ENCODE results near the gene GPR146.
"Not testable (repeated sequence)": the region's sequence is repeated elsewhere in the genome, so short reads cannot be mapped to it uniquely, and the experiment has no call there.

The GPR146 gene

GRCh38 chr7:1044189-1045068 is at the start of gene GPR146:
Gene GPR146, plus strand, starts transcription at chr7:1044546. Its CDS starts 12,970 bp downstream, at chr7:1057516.
- peak; percentile 98 for DNase-seq

- DNase-seq: no peak
Observed at GRCh38 chr7:994592-995308, 49.6 kb upstream of the GPR146 start.

GRCh38 chr7:995571-995970 is 48.8 kb upstream of the GPR146 start:
- no peak for DNase-seq

- no peak for DNase-seq
Observed at GRCh38 chr7:996079-996872, 48.1 kb upstream of the GPR146 start.

GRCh38 chr7:997404-998395 is 46.6 kb upstream of the GPR146 start:
- no peak for DNase-seq

GRCh38 chr7:999149-999879 is 45.0 kb upstream of the GPR146 start:
- no peak for DNase-seq

GRCh38 chr7:999941-1000935 is 44.1 kb upstream of the GPR146 start:
- DNase-seq: no peak

GRCh38 chr7:1001069-1001770 is 43.1 kb upstream of the GPR146 start:
- not testable (repeated sequence) for DNase-seq

- not testable (repeated sequence) for DNase-seq
Observed at GRCh38 chr7:1002026-1002425, 42.3 kb upstream of the GPR146 start.

GRCh38 chr7:1002445-1002844 is 41.9 kb upstream of the GPR146 start:
- DNase-seq: not testable (repeated sequence)

GRCh38 chr7:1004018-1004852 is 40.1 kb upstream of the GPR146 start:
- no peak for DNase-seq

GRCh38 chr7:1005303-1005702 is 39.0 kb upstream of the GPR146 start:
- DNase-seq: no peak

GRCh38 chr7:1007901-1008300 is 36.4 kb upstream of the GPR146 start:
- no peak for DNase-seq

- no peak for DNase-seq
Observed at GRCh38 chr7:1008733-1009363, 35.5 kb upstream of the GPR146 start.

- DNase-seq: no peak
Observed at GRCh38 chr7:1009747-1010146, 34.6 kb upstream of the GPR146 start.

- DNase-seq: no peak
Observed at GRCh38 chr7:1010226-1010625, 34.1 kb upstream of the GPR146 start.

- no peak for DNase-seq
Observed at GRCh38 chr7:1011297-1012003, 32.9 kb upstream of the GPR146 start.
